ENCODE data around the gene ADSS1.

DNA sequence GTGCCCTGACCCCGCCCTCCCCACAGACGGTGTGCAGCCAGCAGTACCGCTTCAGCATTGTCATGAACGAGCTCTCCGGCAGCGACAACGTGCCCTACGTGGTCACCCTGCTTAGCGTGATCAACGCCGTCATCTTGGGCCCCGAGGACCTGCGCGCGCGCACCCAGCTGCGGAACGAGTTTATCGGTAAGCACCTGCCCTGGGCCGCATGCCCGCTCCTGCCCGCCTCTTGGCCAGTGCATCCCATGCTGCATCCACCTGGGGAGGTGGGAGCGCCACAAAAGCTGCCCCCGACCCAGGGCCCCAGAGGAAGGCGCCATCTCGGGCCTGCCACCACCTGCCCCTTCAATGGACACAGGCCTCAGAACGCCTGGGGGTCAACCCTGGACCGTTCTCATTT, 20.8 kb upstream of the ADSS1 start:
- TF ChIP-seq, protein P1, sequence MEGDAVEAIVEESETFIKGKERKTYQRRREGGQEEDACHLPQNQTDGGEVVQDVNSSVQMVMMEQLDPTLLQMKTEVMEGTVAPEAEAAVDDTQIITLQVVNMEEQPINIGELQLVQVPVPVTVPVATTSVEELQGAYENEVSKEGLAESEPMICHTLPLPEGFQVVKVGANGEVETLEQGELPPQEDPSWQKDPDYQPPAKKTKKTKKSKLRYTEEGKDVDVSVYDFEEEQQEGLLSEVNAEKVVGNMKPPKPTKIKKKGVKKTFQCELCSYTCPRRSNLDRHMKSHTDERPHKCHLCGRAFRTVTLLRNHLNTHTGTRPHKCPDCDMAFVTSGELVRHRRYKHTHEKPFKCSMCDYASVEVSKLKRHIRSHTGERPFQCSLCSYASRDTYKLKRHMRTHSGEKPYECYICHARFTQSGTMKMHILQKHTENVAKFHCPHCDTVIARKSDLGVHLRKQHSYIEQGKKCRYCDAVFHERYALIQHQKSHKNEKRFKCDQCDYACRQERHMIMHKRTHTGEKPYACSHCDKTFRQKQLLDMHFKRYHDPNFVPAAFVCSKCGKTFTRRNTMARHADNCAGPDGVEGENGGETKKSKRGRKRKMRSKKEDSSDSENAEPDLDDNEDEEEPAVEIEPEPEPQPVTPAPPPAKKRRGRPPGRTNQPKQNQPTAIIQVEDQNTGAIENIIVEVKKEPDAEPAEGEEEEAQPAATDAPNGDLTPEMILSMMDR (conservative IDR thresholded peaks at IDR 0.05; ENCODE audit: low read length) = no peak
- no peak for TF ChIP-seq EZH2phosphoT487 (IDR thresholded peaks at IDR 0.05; ENCODE audit: borderline replicate concordance)

All from Loucy (cell line).